Measurements from ENCODE around the gene PAK1. TPM values are rescaled to one million over a fixed set of nuclear protein-coding genes. Genes with fewer than 3 reads are reported as not detected.

PAK1 gene
- polyA plus RNA-seq, 3 donors, result 10.3 to 12.6 (median 11.2) TPM

DNA sequence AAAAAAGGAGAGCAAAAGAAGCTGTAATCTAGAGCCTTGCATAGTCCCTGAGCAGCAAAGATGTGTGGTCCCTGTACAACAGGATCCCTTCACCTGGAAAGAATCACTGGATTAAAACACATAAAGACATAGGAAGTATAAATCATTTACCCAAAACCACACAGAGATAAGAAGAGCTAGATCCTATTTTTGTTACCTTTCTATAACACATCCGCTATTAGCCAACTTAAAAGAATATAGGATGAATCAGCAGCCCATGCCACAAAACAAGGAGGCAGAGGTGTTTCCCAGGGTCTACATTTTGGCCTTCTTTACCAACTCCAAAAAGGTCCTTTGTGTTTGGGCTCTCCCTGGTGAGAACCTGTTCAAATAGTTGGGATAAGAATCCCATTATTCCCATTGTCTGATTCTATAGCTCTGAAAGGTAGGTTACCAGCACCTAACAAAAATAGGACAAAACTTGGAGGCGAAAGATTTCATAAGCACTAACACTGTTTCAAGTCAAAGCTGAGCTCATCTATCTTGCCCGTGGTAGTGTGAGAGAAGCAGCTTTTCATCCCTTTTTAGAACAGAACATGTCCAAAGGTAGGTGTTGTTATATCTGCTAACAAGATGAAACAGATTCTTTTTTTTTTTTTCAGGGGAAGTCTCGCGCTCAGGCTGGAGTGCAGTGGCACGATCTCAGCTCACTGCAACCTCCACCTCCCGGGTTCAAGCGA lies 26.8 kb downstream of the PAK1 start:
- no peak overlapping the region for H3K27ac ChIP-seq (ENCODE audit: low read depth, low read length)
- WGBS, 3 donors, result 82 to 91% (median 90%) methylated on average over 8 of the region's 8 CpGs

DNA sequence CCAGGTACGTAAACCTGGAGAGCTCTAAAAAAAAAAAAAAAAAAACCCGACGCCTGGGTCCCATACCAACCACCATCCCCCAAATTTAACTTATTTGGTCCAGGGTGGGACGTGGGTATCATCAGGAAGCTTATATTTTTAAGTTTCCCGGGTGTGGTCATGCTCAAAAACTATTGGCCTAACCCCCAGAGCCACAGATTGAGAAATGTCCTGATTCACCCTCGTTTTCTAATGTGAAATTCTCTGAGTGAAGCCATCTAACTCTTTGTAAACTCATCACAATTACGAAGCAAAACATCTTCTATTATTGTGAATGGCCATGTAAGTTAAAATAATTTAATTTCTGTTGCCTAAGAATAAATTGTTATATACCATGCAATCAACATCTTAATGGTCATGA lies 29.6 kb downstream of the PAK1 start:
- WGBS, 3 donors, result 70 to 85% (median 76%) methylated on average over 7 of the region's 7 CpGs
- H3K27ac ChIP-seq (ENCODE audit: low read depth, low read length), result no peak overlapping the region

- WGBS, 3 donors, result 82 to 89% (median 84%) methylated on average over 3 of the region's 3 CpGs
- H3K27ac ChIP-seq (ENCODE audit: low read depth, low read length), result no peak overlapping the region
Measured at GRCh38 chr11:77442394-77443053, 31.4 kb downstream of the PAK1 start.

- 89 to 93% (median 90%) methylated on average over 1 of the region's 1 CpG for WGBS, 3 donors
Measured at GRCh38 chr11:77441426-77441825, 32.5 kb downstream of the PAK1 start.

DNA sequence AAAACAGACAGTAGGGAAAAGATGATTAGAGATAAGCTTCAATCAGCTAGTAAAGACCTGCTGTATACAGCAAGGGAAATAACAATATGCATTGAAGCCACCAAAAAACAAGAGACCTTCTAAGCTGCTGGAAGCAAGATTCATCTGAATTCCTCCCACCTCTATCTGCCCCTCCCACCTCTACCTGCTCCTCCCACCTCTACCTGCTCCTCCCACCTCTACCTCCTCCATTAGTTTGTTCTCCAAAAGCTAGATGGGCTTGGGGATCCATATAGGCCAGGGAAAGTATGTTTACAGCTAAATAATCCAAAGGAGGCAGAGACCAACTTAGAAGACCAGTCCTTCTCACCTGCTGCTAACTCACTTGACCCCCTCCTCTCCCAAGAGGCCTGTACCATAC lies 33.2 kb downstream of the PAK1 start:
- no peak overlapping the region for H3K27ac ChIP-seq (ENCODE audit: low read depth, low read length)

More at GRCh38 chr11:77441426-77441825, 32.5 kb downstream of the PAK1 start:
- no peak overlapping the region for H3K27ac ChIP-seq (ENCODE audit: low read depth, low read length)

- no peak overlapping the region for H3K27ac ChIP-seq (ENCODE audit: low read depth, low read length)
- WGBS, 3 donors, result 66 to 91% (median 70%) methylated on average over 2 of the region's 2 CpGs
Measured at GRCh38 chr11:77438487-77438886, 35.4 kb downstream of the PAK1 start.

GRCh38 chr11:77436969-77437368 lies 36.9 kb downstream of the PAK1 start:
- H3K27ac ChIP-seq (ENCODE audit: low read depth, low read length), result no peak overlapping the region
- WGBS, 3 donors, result 22 to 65% (median 54%) methylated on average over 1 of the region's 1 CpG

GRCh38 chr11:77436506-77436905 lies 37.4 kb downstream of the PAK1 start:
- 10 to 29% (median 29%) methylated on average over 1 of the region's 1 CpG for WGBS, 3 donors
- no peak overlapping the region for H3K27ac ChIP-seq (ENCODE audit: low read depth, low read length)

DNA sequence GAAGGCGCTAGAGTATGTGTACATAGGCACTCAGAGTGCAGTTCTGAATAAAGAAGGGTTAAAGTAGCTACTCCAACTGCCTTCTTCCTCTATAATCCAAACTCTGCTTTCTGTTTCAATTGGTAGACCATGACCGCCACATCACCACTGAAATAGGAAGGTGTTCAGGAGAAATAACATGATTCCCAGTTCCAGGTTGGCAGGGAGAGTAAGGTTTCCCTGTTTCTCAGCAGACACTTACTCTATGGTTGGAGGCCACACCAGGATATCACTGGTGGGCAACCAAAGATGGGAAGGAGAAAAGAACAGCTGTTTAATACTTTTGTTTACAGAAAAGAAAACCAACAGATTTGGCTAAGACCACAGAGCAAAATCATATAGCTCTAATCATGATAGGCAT lies 37.9 kb downstream of the PAK1 start:
- H3K27ac ChIP-seq (ENCODE audit: low read depth, low read length), result no peak overlapping the region
- WGBS, 3 donors, result 84 to 92% (median 92%) methylated on average over 2 of the region's 2 CpGs

GRCh38 chr11:77431813-77432212 lies 42.1 kb downstream of the PAK1 start:
- WGBS, 3 donors, result 77 to 93% (median 81%) methylated on average over 1 of the region's 1 CpG
- no peak overlapping the region for H3K27ac ChIP-seq (ENCODE audit: low read depth, low read length)

- no peak overlapping the region for H3K27ac ChIP-seq (ENCODE audit: low read depth, low read length)
- WGBS, 3 donors, result 97 to 100% (median 100%) methylated on average over 1 of the region's 1 CpG
Measured at GRCh38 chr11:77428598-77428997, 45.3 kb downstream of the PAK1 start.

- H3K27ac ChIP-seq (ENCODE audit: low read depth, low read length), result no peak overlapping the region
- 79 to 93% (median 93%) methylated on average over 4 of the region's 4 CpGs for WGBS, 3 donors
Measured at GRCh38 chr11:77425346-77425745, 48.5 kb downstream of the PAK1 start.

- 82 to 88% (median 84%) methylated on average over 3 of the region's 3 CpGs for WGBS, 3 donors
- no peak overlapping the region for H3K27ac ChIP-seq (ENCODE audit: low read depth, low read length)
Measured at GRCh38 chr11:77424644-77425043, 49.2 kb downstream of the PAK1 start.

- H3K27ac ChIP-seq (ENCODE audit: low read depth, low read length), result no peak overlapping the region
Measured at GRCh38 chr11:77423624-77424023, 50.3 kb downstream of the PAK1 start.

DNA sequence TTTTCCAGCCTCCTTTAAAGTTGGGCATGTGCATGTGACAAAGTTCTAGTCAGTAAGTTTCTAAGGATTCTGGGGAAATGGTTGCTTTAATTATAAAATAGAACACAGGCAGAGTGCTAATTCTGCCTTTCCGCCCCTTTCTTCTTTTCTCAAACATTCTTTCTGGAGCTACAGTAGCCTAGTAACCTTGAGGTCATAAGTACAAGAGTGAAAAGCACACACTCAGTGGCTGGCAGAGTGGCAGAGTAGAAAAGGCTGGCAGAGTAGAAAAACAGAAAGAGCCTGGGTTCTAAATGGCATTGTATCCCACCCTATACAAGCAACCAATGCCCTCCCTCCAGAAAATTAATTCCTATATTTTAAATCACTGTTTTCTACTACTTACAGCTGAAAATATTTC lies 51.2 kb downstream of the PAK1 start:
- WGBS, 3 donors, result 79 to 92% (median 84%) methylated on average over 1 of the region's 1 CpG
- no peak overlapping the region for H3K27ac ChIP-seq (ENCODE audit: low read depth, low read length)

- no peak overlapping the region for H3K27ac ChIP-seq (ENCODE audit: low read depth, low read length)
- 86 to 94% (median 93%) methylated on average over 2 of the region's 2 CpGs for WGBS, 3 donors
Measured at GRCh38 chr11:77421041-77421723, 52.7 kb downstream of the PAK1 start.

GRCh38 chr11:77418971-77419597 lies 54.8 kb downstream of the PAK1 start:
- H3K27ac ChIP-seq (ENCODE audit: low read depth, low read length), result no peak overlapping the region
- 50 to 80% (median 54%) methylated on average over 3 of the region's 3 CpGs for WGBS, 3 donors

- 51 to 74% (median 60%) methylated on average over 3 of the region's 3 CpGs for WGBS, 3 donors
- H3K27ac ChIP-seq (ENCODE audit: low read depth, low read length), result no peak overlapping the region
Measured at GRCh38 chr11:77418155-77418970, 55.5 kb downstream of the PAK1 start.
